NCI-H2196 (cell line): ENCODE results near the gene LTN1.
A peak's percentile ranks its signal among the peaks of the same experiment; 100 is the strongest.

Source experiments
- DNase-seq: peaks from one replicate; lab custom pipeline; 2025; ENCODE audit not compliant: unreplicated experiment; lab: John Stamatoyannopoulos, UW

LTN1 gene

GRCh38 chr21:28928578-28929420 lies 63.9 kb downstream of the LTN1 start:
- no peak for DNase-seq

GRCh38 chr21:28927130-28927529 lies 65.5 kb downstream of the LTN1 start:
- no peak for DNase-seq

DNA sequence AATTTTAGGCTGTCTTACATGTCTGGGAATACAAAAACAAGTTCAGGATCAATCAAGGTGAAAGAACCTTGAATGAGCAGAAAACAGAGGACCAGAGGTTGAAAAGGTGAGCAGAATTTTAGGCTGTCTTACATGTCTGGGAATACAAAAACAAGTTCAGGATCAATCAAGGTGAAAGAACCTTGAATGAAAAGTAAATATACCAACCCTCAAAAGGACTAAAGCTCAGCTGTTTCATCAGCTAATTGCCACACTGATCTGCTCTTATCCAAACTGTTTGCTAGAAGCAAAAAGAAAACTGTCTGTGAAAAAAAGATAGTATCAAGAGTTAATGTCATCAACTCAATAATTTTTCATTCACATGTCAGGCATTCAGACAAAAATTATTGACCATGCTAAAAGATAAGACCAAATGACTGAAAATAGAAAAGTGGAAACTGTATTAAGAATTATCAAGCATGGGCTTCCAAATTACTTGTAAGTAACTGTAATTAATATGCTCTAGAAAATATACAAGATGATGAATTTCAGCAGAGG lies 69.2 kb downstream of the LTN1 start:
- no peak for DNase-seq

DNA sequence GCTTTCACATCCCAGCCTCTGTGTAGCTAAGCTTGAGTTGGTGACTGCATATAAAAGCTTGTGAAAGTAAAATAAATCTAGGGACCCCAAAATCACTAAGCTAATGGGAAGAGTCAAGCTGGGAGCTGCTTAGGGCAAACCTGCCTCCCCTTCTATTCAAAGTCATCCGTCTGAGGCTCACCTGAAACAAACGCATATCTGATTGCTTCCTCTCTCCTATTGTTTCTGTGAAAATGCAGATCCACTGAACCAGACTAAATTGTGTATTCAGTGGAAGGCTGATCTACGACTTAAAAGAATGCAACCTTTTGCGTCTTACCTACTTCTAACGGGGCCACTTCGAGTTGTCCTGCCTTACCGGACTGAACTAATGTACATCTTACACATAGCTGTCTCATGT lies 70.3 kb downstream of the LTN1 start:
- DNase-seq: no peak

DNA sequence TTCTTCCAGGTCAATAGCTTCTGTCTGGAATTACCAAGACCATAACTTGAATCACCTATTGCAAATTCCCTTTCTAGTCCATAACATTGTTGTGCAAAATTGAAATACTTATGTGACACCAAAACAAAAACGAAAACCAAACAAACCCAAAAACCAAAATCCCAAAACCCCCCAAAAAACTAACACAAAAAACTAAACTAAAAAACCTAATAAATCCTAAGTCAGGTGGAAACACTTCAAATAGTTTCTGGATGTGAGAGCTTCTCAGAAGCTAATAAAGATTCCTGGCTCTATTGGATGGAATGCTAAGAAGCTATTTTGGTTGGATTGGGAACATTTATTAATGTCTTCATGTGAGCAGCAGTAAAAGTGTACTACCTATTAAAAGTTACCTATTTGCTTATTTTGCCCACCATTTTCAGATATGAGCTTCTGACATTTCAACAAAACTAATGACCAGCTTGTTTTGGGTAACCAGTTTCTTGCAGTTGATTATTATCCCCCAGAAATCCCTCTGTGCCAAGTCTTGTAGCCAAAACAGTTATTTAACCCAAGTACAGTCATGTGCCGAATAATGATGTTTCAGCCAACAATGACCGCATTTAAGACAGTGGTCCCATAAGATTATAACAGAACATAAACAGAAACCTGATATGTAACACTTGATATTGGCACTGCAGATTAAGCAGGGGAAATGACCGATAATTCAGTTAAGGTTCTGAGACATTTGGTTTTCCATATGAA lies 76.4 kb downstream of the LTN1 start:
- no peak for DNase-seq

- no peak for DNase-seq
Measured at GRCh38 chr21:28913071-28913470, 79.6 kb downstream of the LTN1 start.

DNA sequence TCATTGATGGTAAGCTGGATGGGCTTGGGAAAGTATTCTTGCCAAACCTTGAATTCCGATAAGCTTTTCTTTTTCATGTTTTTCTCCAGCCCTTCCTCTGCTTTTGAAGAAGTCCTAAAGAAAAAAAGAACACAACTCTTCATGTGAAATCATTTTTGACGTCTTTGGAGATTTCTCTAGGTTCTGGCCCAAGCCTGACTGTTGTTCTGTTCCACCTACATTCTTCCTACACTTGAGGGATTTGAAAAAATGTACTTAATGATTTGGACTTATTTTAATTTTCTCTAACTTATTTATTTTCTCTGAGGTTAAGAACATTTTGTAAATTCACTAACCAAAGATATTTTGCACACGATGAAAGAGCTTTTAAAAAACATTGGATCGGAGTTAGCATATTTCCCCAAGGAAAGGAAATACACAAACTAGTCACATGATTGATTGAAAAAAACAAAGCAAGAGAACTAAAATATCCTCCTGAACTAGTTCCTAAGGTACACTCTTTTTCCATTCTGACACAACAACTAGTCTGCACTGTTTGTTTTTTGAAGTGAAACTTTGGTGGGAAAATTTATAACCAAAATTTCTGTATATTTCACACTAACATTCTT lies 82.3 kb downstream of the LTN1 start:
- no peak for DNase-seq

- no peak for DNase-seq
Measured at GRCh38 chr21:28908351-28908750, 84.3 kb downstream of the LTN1 start.

- DNase-seq: no peak
Measured at GRCh38 chr21:28906841-28907240, 85.8 kb downstream of the LTN1 start.

DNA sequence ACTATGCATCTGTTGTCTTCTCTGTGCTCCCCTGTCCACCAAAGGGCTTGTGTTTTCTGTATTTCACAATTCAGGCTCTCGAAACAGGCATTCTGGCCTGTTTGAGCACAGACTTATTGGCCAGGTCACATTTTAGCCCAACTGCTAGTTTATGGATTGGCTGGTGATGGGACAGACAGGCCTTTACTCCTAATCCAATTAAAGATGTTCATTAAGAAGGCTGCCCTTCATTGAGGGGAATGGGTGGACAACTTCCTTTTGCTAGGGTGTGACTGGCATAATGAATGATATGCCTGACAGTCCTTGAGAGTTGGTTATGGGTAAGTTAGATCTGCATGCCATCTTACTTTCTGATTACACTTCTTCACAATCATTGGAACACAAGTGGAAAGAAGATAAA lies 86.4 kb downstream of the LTN1 start:
- DNase-seq: no peak

DNA sequence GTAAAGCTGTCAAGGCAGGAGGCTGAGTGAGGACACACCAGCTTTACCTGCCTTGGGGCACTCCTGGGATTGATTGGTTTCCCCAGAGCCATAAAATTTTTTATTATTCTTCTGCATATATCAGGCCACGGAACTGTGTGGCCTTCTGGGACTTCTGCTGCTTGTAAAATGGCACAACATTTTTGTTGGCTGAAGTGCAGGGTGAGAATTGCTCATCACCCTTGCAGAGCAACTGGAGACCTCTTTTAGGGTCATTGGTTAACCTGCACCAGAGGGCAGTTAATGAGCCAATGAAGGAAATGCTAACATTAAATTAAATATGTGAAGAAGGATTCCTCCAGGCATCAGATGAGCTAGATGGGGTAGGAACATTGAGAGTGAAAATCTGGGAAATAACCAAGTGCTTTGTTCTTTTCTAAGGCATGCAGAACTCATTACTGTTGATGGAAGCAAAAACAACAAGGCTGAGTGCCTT lies 87.7 kb downstream of the LTN1 start:
- no peak for DNase-seq

GRCh38 chr21:28903448-28903847 lies 89.2 kb downstream of the LTN1 start:
- no peak for DNase-seq

DNA sequence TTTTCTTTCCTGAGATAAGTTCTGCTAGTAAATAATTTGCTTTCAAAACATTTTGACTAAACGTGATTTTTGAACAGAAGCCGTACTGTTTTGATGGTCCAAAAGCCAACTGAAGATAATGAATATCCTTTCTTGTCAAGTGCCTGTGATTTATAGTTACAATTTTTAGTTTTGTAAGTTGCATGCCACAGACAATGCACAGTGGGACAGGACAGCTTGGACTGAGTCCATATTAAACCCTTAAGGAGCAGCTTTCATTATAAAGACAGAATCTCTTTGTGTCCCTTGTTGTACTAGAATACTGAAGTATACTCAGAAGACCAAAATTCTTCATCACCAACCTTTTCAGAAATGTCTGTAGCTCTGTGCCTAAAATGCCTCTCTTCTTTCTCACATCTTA lies 92.2 kb downstream of the LTN1 start:
- DNase-seq: no peak

- DNase-seq: no peak
Measured at GRCh38 chr21:28899744-28900143, 92.9 kb downstream of the LTN1 start.

DNA sequence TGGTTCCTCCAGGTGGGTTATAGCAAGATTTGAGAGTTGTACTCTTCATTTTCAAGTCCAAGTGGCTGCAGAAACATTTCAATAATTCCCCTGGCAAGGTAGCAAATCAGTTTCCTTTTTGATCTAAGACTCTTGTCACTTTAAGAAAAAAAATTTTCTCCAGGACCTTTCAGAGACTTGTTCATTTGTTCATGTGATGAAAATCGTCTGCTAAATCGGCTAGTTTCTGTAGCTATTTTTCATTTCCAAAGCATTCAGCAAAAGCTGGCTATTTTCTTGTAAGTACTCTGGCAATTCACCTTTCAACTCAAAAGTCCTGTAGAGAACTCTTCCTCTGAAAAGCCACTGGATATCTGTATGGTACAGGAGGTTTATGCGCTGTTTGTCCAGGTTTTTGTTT lies 93.5 kb downstream of the LTN1 start:
- no peak for DNase-seq

GRCh38 chr21:28893687-28894086 lies 99.0 kb downstream of the LTN1 start:
- no peak for DNase-seq

DNA sequence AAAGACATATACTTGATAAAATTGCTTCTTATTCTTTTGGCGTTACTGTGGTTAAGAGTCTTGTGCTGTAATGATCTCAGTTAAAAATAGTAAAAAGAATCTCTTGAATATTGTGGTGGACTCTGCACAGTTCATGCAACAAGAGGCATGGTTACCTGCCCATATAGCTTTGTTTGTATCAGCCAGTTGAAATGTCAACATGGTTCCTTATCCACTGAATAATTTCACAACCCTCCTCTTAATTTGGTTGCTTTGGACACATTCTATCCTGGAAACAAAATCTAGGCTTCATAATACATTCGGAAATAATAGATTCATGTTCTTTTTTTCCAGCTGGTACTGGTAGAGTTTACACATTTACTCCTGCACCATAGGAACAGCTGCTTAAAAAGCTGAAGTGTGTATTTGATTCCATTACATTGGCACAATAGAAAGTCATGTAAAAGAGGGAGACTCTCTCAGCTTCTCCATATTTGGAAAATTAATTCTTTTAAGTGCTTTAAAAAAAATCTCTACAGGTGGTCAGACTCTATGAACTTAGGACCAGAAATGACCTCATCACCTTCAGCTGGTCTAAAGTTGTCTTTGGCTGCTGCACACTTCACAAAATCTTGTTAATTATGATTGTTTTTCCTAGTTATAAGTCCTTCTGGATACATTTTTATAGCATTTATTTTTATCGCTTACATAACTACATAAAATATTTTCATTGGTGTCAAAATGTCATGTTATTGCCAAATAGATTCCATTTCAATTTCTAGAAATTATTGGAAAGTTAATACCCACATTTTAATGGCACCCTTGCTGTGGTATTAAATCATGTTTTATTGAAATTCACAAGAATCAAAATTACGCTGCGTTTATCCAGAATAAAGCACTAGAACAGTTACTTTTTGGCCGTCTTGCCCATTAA lies 100.2 kb downstream of the LTN1 start:
- DNase-seq: no peak

GRCh38 chr21:28885853-28886177 lies 106.9 kb downstream of the LTN1 start:
- no peak for DNase-seq

GRCh38 chr21:28884976-28885852 lies 107.5 kb downstream of the LTN1 start:
- DNase-seq: peak; percentile 92

GRCh38 chr21:28884481-28884880 lies 108.2 kb downstream of the LTN1 start:
- no peak for DNase-seq
